22Rv1 (cell line): ENCODE data around the gene NAIF1.
A peak's percentile ranks its signal among the peaks of the same experiment; 100 is the strongest.
"Not testable (repeated sequence)": the region's sequence is repeated elsewhere in the genome, so short reads cannot be mapped to it uniquely, and the experiment has no call there.

Experiments used
- H3K27ac ChIP-seq: fragments of 450-650 bp; 2 replicates; pipeline ENCODE4 v1.5.1; 2017
- ZFX ChIP-seq: fragments of 450-650 bp; IDR thresholded peaks from 2 replicates; pipeline ENCODE4 v1.6.1; 2017; ENCODE audit warnings: antibody characterized with exemption, borderline replicate concordance
- TF ChIP-seq, protein P1 (sequence below): fragments of 450-650 bp; IDR thresholded peaks from 2 replicates; pipeline ENCODE4 v1.5.1; 2017; ENCODE audit warnings: mild to moderate bottlenecking

The NAIF1 gene

DNA sequence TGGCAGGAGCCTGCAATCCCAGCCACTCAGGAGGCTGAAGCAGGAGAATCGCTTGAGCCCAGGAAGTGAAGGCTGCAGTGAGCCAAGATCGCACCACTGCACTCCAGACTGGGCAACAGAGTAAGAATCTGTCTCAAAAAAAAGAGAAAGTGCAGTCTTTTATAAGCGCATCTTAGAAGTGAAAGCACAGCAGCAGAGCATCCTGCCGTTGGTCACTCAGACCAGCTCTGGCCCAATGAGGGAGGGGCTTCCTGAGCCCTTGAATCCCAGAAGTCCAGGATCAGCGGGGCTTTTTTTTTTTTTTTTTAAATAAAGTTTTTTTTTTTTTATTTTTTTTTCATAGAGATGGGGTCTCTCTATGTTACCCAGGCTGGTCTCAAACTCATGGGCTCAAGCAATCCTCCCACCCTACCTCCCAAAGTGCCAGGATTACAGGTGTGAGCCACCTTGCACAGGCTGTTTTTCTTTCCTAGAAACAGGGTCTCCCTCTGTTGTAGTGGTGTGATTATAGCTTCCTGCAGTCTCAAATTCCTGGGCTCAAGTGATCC, 42.3 kb downstream of the NAIF1 start:
- no peak for TF ChIP-seq ZFX
- TF ChIP-seq, protein P1, sequence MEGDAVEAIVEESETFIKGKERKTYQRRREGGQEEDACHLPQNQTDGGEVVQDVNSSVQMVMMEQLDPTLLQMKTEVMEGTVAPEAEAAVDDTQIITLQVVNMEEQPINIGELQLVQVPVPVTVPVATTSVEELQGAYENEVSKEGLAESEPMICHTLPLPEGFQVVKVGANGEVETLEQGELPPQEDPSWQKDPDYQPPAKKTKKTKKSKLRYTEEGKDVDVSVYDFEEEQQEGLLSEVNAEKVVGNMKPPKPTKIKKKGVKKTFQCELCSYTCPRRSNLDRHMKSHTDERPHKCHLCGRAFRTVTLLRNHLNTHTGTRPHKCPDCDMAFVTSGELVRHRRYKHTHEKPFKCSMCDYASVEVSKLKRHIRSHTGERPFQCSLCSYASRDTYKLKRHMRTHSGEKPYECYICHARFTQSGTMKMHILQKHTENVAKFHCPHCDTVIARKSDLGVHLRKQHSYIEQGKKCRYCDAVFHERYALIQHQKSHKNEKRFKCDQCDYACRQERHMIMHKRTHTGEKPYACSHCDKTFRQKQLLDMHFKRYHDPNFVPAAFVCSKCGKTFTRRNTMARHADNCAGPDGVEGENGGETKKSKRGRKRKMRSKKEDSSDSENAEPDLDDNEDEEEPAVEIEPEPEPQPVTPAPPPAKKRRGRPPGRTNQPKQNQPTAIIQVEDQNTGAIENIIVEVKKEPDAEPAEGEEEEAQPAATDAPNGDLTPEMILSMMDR: no peak
- no peak overlapping the region for H3K27ac ChIP-seq

DNA sequence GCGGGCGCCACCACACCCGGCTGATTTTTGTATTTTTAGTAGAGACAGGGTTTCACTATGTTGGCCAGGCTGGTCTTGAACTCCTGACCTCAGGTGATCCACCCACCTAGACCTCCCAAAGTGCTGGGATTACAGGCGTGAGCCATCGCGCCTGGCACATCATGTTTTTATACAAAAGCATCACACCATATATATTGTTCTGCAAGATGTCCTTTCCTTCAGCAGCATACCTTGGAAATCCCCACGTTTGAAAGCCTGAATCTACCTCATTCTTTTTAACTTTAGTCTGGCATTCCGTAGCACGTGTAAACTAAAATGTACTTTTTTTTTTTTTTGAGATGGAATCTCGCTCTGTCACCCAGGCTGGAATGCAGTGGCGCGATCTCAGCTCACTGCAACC, 43.4 kb downstream of the NAIF1 start:
- H3K27ac ChIP-seq: not testable (repeated sequence)

DNA sequence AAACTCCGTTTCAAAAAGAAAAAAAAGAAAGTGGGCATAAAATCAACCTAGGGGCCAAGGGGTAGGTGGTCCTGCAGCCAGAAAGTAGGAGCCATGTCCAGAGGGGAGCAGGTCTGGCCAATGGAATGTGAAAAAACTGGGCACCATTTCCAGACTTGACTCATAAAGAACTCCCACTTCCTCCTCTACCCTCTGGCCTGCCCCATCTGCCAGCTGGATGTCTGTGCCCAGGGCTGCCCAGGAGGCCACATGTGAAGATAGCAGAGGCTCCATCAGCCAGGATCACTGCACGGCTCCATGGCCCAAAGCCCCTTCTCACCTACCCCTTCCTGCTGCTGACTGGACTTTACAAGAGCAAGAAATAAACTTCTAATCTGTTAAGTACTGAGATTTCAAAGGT, 44.2 kb downstream of the NAIF1 start:
- H3K27ac ChIP-seq: no peak overlapping the region
- TF ChIP-seq, protein P1: no peak
- TF ChIP-seq ZFX: no peak

DNA sequence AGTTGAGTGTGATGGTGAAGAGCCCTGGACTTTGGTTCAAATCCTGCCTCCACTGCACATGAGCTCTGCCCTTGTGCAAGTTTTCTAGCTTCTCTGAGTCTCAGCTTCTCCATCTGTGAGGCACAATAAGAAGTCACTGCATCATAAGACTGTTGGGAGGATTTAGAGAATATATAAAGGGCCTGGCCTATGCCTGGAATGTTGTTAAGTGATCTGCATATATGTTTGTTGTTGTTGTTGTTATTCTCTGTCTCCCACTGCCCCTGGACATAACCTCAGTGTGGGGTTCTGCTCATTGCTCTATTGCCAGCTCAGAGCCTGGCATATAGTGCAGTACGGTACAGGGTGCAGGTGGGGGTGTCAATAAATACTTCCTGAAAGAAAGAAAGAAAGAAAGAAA, 46.0 kb downstream of the NAIF1 start:
- TF ChIP-seq ZFX: no peak
- TF ChIP-seq, protein P1: no peak
- no peak overlapping the region for H3K27ac ChIP-seq

GRCh38 chr9:128020692-128021091, 46.4 kb downstream of the NAIF1 start:
- H3K27ac ChIP-seq: no peak overlapping the region
- TF ChIP-seq, protein P1: peak; percentile 34
- TF ChIP-seq ZFX: no peak

DNA sequence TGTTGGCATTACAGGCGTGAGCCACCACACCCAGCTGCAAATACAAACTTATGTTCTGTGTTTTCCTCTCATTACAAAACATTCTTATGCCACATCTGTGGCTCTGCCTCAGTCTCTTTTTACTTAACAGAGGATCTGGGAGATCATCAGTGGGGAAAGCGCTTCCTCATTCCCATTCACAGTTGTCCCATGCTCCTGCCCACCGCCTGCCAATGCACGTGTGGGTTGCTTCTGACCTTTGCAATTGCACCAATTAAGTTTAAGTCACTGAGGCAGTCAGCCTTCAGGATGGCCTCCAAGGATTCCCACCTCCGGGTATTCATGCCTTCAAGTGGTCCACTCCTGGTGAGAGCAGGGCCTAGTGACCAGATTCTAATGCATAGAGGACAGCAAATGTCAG, 51.4 kb downstream of the NAIF1 start:
- no peak for TF ChIP-seq ZFX
- TF ChIP-seq, protein P1: no peak
- no peak overlapping the region for H3K27ac ChIP-seq
